ENCODE results near the gene UGT1A7.

The UGT1A7 gene

DNA sequence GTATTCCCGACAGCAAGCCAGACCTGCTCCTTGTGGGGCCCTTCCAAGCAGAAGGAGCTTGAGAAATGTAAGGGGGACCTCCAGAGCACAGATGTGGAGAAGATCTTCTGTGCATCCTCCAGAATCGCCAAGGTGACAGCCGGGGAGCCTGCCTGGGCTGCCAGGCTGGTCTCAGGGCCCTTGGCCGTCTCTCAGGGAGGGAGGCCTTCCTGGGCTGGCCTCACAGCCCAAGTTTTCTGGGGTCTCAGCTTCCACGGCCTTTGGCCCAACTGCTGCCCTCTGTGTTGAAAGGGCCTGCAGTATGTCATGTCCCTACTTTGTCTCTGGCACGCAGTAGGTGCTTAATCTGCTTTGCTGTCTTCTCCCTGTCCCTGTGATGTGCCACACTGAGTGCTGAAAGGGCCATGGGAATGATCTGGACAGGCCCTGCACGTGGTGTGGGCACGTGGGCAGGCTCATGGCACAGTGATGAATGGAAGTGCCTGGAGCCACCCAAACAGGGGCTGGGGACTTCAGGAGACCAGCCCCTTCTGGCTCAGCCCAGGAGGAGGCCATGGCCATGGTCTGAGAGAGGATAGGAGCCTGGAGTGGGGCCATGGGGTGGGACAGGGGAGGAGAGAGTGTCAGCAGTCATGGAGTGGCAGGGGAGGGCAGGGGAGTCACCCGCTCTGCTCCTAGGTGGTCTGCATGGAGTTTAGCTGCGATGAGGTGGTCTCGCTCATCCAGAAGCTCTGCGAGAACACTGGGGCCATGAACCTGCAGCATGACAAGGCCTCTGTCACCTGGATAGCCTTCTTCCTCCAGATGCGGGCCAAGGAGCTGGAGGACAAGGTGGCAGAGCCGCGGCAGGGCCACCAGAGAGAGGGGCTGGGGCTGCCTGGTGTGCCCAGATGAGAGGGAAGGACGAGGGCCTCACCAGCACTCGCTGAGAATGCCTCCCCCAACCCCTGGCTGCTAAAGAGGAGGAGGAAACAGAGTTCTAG lies 137.2 kb downstream of the UGT1A7 start:
- no peak for DNase-seq (ENCODE audit: low spot score)

GRCh38 chr2:233819884-233820773 lies 138.4 kb downstream of the UGT1A7 start:
- DNase-seq (ENCODE audit: low spot score): peak; percentile 72

- DNase-seq (ENCODE audit: low spot score): no peak
Observed at GRCh38 chr2:233820774-233821105, 139.0 kb downstream of the UGT1A7 start.

- DNase-seq (ENCODE audit: low spot score): no peak
Observed at GRCh38 chr2:233821196-233821595, 139.5 kb downstream of the UGT1A7 start.

DNA sequence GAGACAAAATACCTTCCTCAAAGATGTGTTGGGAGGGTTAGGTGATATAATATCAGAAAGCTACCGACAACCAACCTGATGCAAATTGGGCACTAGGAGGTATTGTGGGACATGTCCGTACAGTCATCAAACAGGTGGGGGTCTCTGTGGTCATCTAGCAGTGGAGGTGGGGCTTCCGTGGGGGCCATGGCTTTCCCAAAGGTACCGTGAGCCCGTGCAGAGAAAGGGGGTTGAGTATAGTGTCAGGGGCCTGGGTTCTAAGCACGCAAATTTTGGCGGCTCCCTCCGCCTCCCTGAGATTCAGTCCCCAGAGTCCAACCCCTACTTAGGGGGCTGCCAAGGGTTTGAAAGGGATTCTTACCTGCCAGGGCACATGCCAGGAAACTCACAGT lies 140.0 kb downstream of the UGT1A7 start:
- DNase-seq (ENCODE audit: low spot score): no peak

DNA sequence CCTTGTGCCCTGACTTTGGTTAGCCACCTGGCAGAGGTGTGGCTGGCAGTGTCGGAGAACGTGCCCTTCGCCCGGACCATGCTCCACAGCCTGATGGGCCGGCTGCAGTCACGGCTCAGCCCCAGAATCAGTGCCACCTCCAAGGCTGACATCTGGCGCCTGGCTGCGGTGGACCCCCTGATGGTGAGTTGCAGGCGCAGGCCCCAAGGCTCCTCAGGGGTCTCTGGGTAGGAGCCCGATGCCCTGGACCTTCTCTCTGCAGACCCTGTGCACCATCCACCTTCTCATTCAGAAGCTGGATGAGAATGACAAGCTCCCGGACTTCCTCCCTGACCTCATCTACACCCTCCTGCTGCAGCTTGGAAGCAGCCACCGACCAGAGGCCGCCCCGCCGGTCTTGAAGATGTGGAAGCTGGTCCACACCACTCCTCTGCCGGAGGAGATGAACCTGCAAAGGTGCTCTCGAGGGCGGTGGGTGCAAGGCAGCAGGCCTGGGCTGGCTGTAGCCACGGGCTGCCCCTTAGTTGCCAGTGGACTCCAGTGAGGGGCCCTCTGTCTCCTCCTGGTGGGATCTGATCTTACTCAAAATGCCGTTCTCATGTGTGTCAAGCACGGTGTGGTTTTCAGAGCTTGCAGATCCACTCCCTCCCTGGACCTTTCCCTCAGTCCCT lies 140.5 kb downstream of the UGT1A7 start:
- no peak for DNase-seq (ENCODE audit: low spot score)
